K562 (cell line): Measurements from ENCODE around the gene IFNA1. TPM values are rescaled to one million over a fixed set of nuclear protein-coding genes. Genes with fewer than 3 reads are reported as not detected.

ENCODE experiments used
- ATAC-seq: fragments of 200-7000 bp; cut with Tn5 transposase; 3 replicates; pipeline ENCODE4 v1.9.1; 2020; ENCODE audit warnings: moderate library complexity
- BruUV-seq: library from RNA; stranded (reverse); fragments of 400-500 nt; replicated peaks from 2 replicates; lab custom pipeline; 2021; lab: Mats Ljungman, UMichigan
- CTCF ChIA-PET: fragments of 300-600 bp; formaldehyde crosslinking; extraction: SDS; loops from one replicate; lab custom pipeline; 2021; ENCODE audit warnings: low intra/inter-chr PET ratio; lab: Yijun Ruan, JAX
- POLR2A ChIA-PET: fragments of 300-600, 350-650 bp; sonication (Branson Sonifier 250); formaldehyde crosslinking; extraction: SDS; loops from one replicate; lab custom pipeline; 2021; ENCODE audit warnings: antibody characterized with exemption, inconsistent platforms; lab: Yijun Ruan, JAX
- DNase-seq, 4 experiments: peaks; one replicate each; pipeline versions ENCODE4 v3.0.0 to v3.0.0-alpha.2; 2011 to 2018; ENCODE audit warnings: low spot score in 3 of 4, mixed read lengths in 3 of 4; ENCODE audit errors: extremely low read depth in 1 of 4
- FAIRE-seq: peaks from 2 replicates; lab custom pipeline; 2011; peaks lifted over from hg19 to GRCh38; lab: Jason Lieb, UNC
- H2AFZ ChIP-seq: 2 replicates; pipeline ENCODE4 v1.6.0; 2011; ENCODE audit warnings: low read depth, low read length, control low read depth, inconsistent platforms
- H3K27ac ChIP-seq: fragments of 200-600 bp; 3 replicates; pipeline ENCODE4 v1.8.0; 2011; ENCODE audit warnings: low read depth, mild to moderate bottlenecking, control low read depth, inconsistent platforms, low read length, moderate library complexity, mixed read lengths; ENCODE audit errors: extremely low read depth
- H3K27me3 ChIP-seq, 2 experiments: fragments of 300-600 bp in 1 of 2; 2 replicates in 1 of 2; 3 replicates in 1 of 2; pipeline versions ENCODE4 v1.6.0 to v1.8.0; 2011; ENCODE audit warnings: inconsistent platforms in 2 of 2, low read length in 2 of 2, mild to moderate bottlenecking in 1 of 2, mixed read lengths in 1 of 2, moderate library complexity in 1 of 2; ENCODE audit not compliant: control insufficient read depth in 2 of 2, insufficient read depth in 2 of 2
- H3K36me3 ChIP-seq: fragments of 300-600 bp; 3 replicates; pipeline ENCODE4 v1.8.0; 2011; ENCODE audit warnings: mild to moderate bottlenecking, low read length, inconsistent platforms; ENCODE audit not compliant: control insufficient read depth, insufficient read depth
- H3K4me1 ChIP-seq, 2 experiments: fragments of 200-600 bp in 1 of 2; replicated peaks in 1 of 2; 2 replicates in 1 of 2; 3 replicates in 1 of 2; pipeline versions ENCODE4 v1.5.1 to v1.8.0; 2011; ENCODE audit warnings: inconsistent platforms in 2 of 2, low read length in 2 of 2, mild to moderate bottlenecking in 1 of 2, mixed read lengths in 1 of 2, moderate library complexity in 1 of 2; ENCODE audit not compliant: control insufficient read depth in 2 of 2, insufficient read depth in 2 of 2
- H3K4me2 ChIP-seq: 2 replicates; pipeline ENCODE4 v1.6.1; 2011; ENCODE audit warnings: low read length, control low read depth, inconsistent platforms, mixed read lengths; ENCODE audit not compliant: insufficient read depth
- H3K4me3 ChIP-seq: fragments of 200-600 bp; sonication (generic), shearing (Covaris generic); 2 replicates; pipeline ENCODE4 v1.5.1; 2016; ENCODE audit warnings: control low read depth, inconsistent platforms
- H3K79me2 ChIP-seq: fragments of 200-600 bp; 3 replicates; pipeline ENCODE4 v1.8.0; 2011; ENCODE audit warnings: low read length, inconsistent platforms; ENCODE audit not compliant: control insufficient read depth, insufficient read depth
- H3K9ac ChIP-seq, 2 experiments: 2 replicates each; pipeline versions ENCODE4 v1.6.0 to v1.6.1; 2011; ENCODE audit warnings: low read depth in 2 of 2, low read length in 2 of 2, control low read depth in 1 of 2, inconsistent platforms in 1 of 2, mild to moderate bottlenecking in 1 of 2, mixed read lengths in 1 of 2; ENCODE audit not compliant: insufficient read depth in 1 of 2
- H3K9me1 ChIP-seq: one replicate; pipeline ENCODE4 v1.6.0; 2011; ENCODE audit warnings: inconsistent platforms, mild to moderate bottlenecking, low read length, moderate library complexity; ENCODE audit not compliant: control insufficient read depth, insufficient read depth
- H3K9me3 ChIP-seq: replicated peaks from 2 replicates; pipeline ENCODE4 v1.5.1; 2011; ENCODE audit warnings: low read depth, low read length, inconsistent platforms; ENCODE audit not compliant: control insufficient read depth, insufficient read depth
- H4K20me1 ChIP-seq: replicated peaks from 2 replicates; pipeline ENCODE4 v1.6.1; 2011; ENCODE audit warnings: low read length, inconsistent platforms, mixed read lengths; ENCODE audit not compliant: control insufficient read depth, insufficient read depth
- BDP1 ChIP-seq: IDR thresholded peaks from 3 replicates; pipeline ENCODE4 v1.6.1; 2011; ENCODE audit not compliant: insufficient read length, insufficient read depth
- ILF3 ChIP-seq: fragments of 450-650 bp; IDR thresholded peaks from 2 replicates; pipeline ENCODE4 v1.6.1; 2018; ENCODE audit warnings: antibody characterized with exemption, mild to moderate bottlenecking, moderate library complexity, borderline replicate concordance
- MEF2A ChIP-seq: IDR thresholded peaks from 2 replicates; pipeline ENCODE4 v1.6.1; 2011; ENCODE audit warnings: low read depth, mild to moderate bottlenecking, low read length, moderate library complexity; ENCODE audit not compliant: control insufficient read depth
- NBN ChIP-seq: fragments of 450-650 bp; IDR thresholded peaks from 2 replicates; pipeline ENCODE4 v1.6.1; 2016; ENCODE audit warnings: low read depth, mild to moderate bottlenecking
- NFYB ChIP-seq: IDR thresholded peaks from 2 replicates; pipeline ENCODE4 v1.6.1; 2011; ENCODE audit warnings: mild to moderate bottlenecking, moderate library complexity; ENCODE audit not compliant: insufficient read length; ENCODE audit errors: extremely low read depth
- POLR2G ChIP-seq: fragments of 200-400 bp; formaldehyde crosslinking; IDR thresholded peaks from 2 replicates; pipeline ENCODE4 v1.6.1; 2017; ENCODE audit warnings: low read depth, mild to moderate bottlenecking, antibody characterized with exemption, low read length, moderate library complexity
- RAD21 ChIP-seq, 2 experiments: fragments of 250-450 bp in 1 of 2; fragments of 450-650 bp in 1 of 2; sonication (Bioruptor Pico) in 1 of 2; formaldehyde crosslinking in 1 of 2; IDR thresholded peaks in 1 of 2; conservative IDR thresholded peaks in 1 of 2; 2 replicates each; pipeline versions ENCODE4 v1.4.0 to v1.8.0; 2020 to 2022; ENCODE audit warnings: mild to moderate bottlenecking in 2 of 2, moderate library complexity in 1 of 2
- TCF7 ChIP-seq: sonication (generic); IDR thresholded peaks from 2 replicates; pipeline ENCODE4 v1.6.1; 2016; ENCODE audit warnings: antibody characterized with exemption, borderline replicate concordance
- THAP12 ChIP-seq: fragments of 250-450 bp; sonication (Bioruptor Pico); IDR thresholded peaks from 2 replicates; pipeline ENCODE4 v1.9.0; 2021; ENCODE audit warnings: mild to moderate bottlenecking, inconsistent platforms
- THAP7 ChIP-seq: fragments of 250-450 bp; sonication (Bioruptor Pico); IDR thresholded peaks from 2 replicates; pipeline ENCODE4 v1.5.0; 2021
- ZNF174 ChIP-seq: fragments of 250-450 bp; sonication (Bioruptor Pico); IDR thresholded peaks from 2 replicates; pipeline ENCODE4 v1.4.0; 2020; ENCODE audit warnings: mild to moderate bottlenecking
- ZNF395 ChIP-seq: fragments of 200-800 bp; sonication (Bioruptor generic); IDR thresholded peaks from 2 replicates; pipeline ENCODE4 v1.6.1; 2017; ENCODE audit warnings: missing genetic modification characterization, missing compliant biosample characterization
- ZNF77 ChIP-seq: fragments of 250-450 bp; sonication (Bioruptor Pico); IDR thresholded peaks from 2 replicates; pipeline ENCODE4 v1.5.0; 2020
- WGBS: fragments of 100-300 bp; shearing (Covaris generic); methylation state at CpG from one replicate; pipeline ENCODE4 v1.1.6; 2016; ENCODE audit warnings: low coverage, mixed read lengths; ENCODE audit not compliant: insufficient coverage; ENCODE audit errors: missing lambda C conversion rate; 5-methylcytosine and 5-hydroxymethylcytosine counted together
- in situ Hi-C: fragments of 300-500 bp; cut with MboI; formaldehyde crosslinking; loops from 4 replicates; pipeline ENCODE4 v1.15.0; 2018; ENCODE audit warnings: inconsistent platforms, mixed read lengths
- intact Hi-C: fragments of 100-400 bp; cut with micrococcal nuclease; formaldehyde crosslinking; loops from 2 replicates; pipeline ENCODE4 v1.14.2; 2022
- polyA plus RNA-seq, 8 experiments: library from polyadenylated mRNA; depleted of rRNA in 4 of 8; stranded (reverse) in 5 of 8; unstranded in 3 of 8; fragments of >200 nt; fragmentation: Nextera tagmentation in 2 of 8; fragmentation: Illumina TruSeq in 1 of 8; extraction: Ambion mirVana in 2 of 8; extraction: Trizol in 1 of 8; gene quantifications; 2 replicates each; pipeline versions ENCODE4 v1.2.1 to v1.2.3, GENCODE V29; 2011 to 2014; ENCODE audit warnings: inconsistent platforms in 1 of 8, missing spikeins in 1 of 8
- total RNA-seq, 7 experiments: library from RNA; depleted of rRNA in 6 of 7; stranded (reverse); fragments of >200 nt in 6 of 7; fragmentation: Illumina TruSeq in 2 of 7; extraction: Trizol in 2 of 7; gene quantifications; 2 replicates each; pipeline versions ENCODE4 v1.2.1 to v1.2.3, GENCODE V29; 2011 to 2021; ENCODE audit warnings: low replicate concordance in 1 of 7

Gene IFNA1
- total and polyA plus RNA-seq, 9 of the 15 experiments (the other 6 are each of a cell fraction or from before 2014, with no cell fraction given): not detected

GRCh38 chr9:21461377-21461776, 21.1 kb downstream of the IFNA1 start:
- no peak overlapping the region for H3K9ac ChIP-seq
- no peak overlapping the region for H3K27ac ChIP-seq
- no peak overlapping the region for H3K4me3 ChIP-seq
- ChIA-PET CTCF (no interaction called here), POLR2A (no interaction called here)
- no peaks in the 10 kb centered on the region for H3K9me1 ChIP-seq
- no peaks in the 10 kb centered on the region for H3K36me3 ChIP-seq
- no CpG with 5 or more reads among the region's 1 CpG for WGBS
- no peak for DNase-seq
- H3K79me2 ChIP-seq: no peaks in the 10 kb centered on the region
- H3K27me3 ChIP-seq: no peaks in the 10 kb centered on the region
- H3K4me1 ChIP-seq: no peaks in the 10 kb centered on the region
- TF ChIP-seq MEF2A: no peak
- H3K9me3 ChIP-seq: no peaks in the 10 kb centered on the region
- in situ Hi-C loops (no loop called here), intact Hi-C loops (no loop called here)
- H3K4me2 ChIP-seq: no peak overlapping the region
- H2AFZ ChIP-seq: no peak overlapping the region
- no peak for FAIRE-seq
- no peak for ATAC-seq
- no TSS peak for BruUV-seq
- no peaks in the 10 kb centered on the region for H4K20me1 ChIP-seq

GRCh38 chr9:21465138-21465537, 24.9 kb downstream of the IFNA1 start:
- H3K9me3 ChIP-seq: no peaks in the 10 kb centered on the region
- H3K4me1 ChIP-seq: no peaks in the 10 kb centered on the region
- ATAC-seq (no peak), DNase-seq (no peak), FAIRE-seq (no peak)
- POLR2A ChIA-PET: no interaction called here
- H3K36me3 ChIP-seq: no peaks in the 10 kb centered on the region
- no peak overlapping the region for H3K27ac ChIP-seq
- intact Hi-C loops: no loop called here
- H3K4me3 ChIP-seq: no peak overlapping the region
- no peaks in the 10 kb centered on the region for H3K9me1 ChIP-seq
- BruUV-seq: no TSS peak
- CTCF ChIA-PET: no interaction called here
- H3K9ac ChIP-seq: no peak overlapping the region
- no peaks in the 10 kb centered on the region for H3K27me3 ChIP-seq
- no peaks in the 10 kb centered on the region for H3K79me2 ChIP-seq
- no peak overlapping the region for H2AFZ ChIP-seq
- H3K4me2 ChIP-seq: no peak overlapping the region
- no peaks in the 10 kb centered on the region for H4K20me1 ChIP-seq
- in situ Hi-C loops: no loop called here
- no CpG with 5 or more reads among the region's 5 CpGs for WGBS
- TF ChIP-seq BDP1 (no peak), ZNF395 (CRISPR knock-in tag) (no peak), TCF7 (no peak), NBN (no peak), ZNF174 (CRISPR knock-in tag) (no peak), ZNF77 (no peak), NFYB (no peak), ILF3 (no peak), RAD21 (CRISPR knock-in tag; conservative IDR thresholded peaks at IDR 0.05 in 1 of 2, IDR thresholded peaks at IDR 0.05 in 1 of 2) (no peak), THAP7 (CRISPR knock-in tag) (no peak), POLR2G (no peak), THAP12 (CRISPR knock-in tag) (no peak)
